K562 (cell line): ENCODE measurements around the gene RPL38. TPM values are rescaled to one million over a fixed set of nuclear protein-coding genes. Genes with fewer than 3 reads are reported as not detected.

Experiments used
- ASH1L ChIP-seq: fragments of 450-650 bp; IDR thresholded peaks from 2 replicates; pipeline ENCODE4 v1.6.1; 2018; ENCODE audit warnings: borderline replicate concordance, mild to moderate bottlenecking, low read depth; ENCODE audit not compliant: partially characterized antibody
- BMI1 ChIP-seq: fragments of 150-350 bp; IDR thresholded peaks from 2 replicates; pipeline ENCODE4 v1.6.1; 2014; ENCODE audit warnings: low read length
- CBX5 ChIP-seq: IDR thresholded peaks from 2 replicates; pipeline ENCODE4 v1.6.1; 2014; ENCODE audit warnings: low read depth, borderline replicate concordance
- CHD1 ChIP-seq: fragments of 200-600 bp; sonication (generic); IDR thresholded peaks from one replicate; pipeline ENCODE4 v1.6.1; 2012; ENCODE audit warnings: mild to moderate bottlenecking, moderate library complexity, low read length, inconsistent platforms
- FOSL1 ChIP-seq: fragments of 200-800 bp; sonication (Bioruptor generic); conservative IDR thresholded peaks from 2 replicates; pipeline ENCODE4 v1.6.1; 2016; ENCODE audit warnings: missing genetic modification characterization, missing compliant biosample characterization
- FOXK1 ChIP-seq: sonication (generic); formaldehyde crosslinking; IDR thresholded peaks from 2 replicates; pipeline ENCODE4 v1.8.0; 2022; ENCODE audit warnings: missing genetic modification reagents, mild to moderate bottlenecking, borderline replicate concordance
- JUN ChIP-seq, 2 experiments: sonication (generic) in 1 of 2; formaldehyde crosslinking in 1 of 2; IDR thresholded peaks; 2 replicates each; pipeline versions ENCODE4 v1.6.1 to v1.8.0; 2012 to 2022; ENCODE audit warnings: borderline replicate concordance in 2 of 2, mild to moderate bottlenecking in 2 of 2, improper control_type of control experiment in 1 of 2, low read depth in 1 of 2, low read length in 1 of 2, missing genetic modification reagents in 1 of 2
- KAT2B ChIP-seq: IDR thresholded peaks from one replicate; pipeline ENCODE4 v1.6.1; 2012; ENCODE audit warnings: low read depth, mild to moderate bottlenecking, control low read depth, inconsistent platforms, low read length, moderate library complexity
- KLF10 ChIP-seq: fragments of 250-450 bp; sonication (Bioruptor Pico); IDR thresholded peaks from 2 replicates; pipeline ENCODE4 v1.6.1; 2021; ENCODE audit warnings: matching md5 sums
- MTA1 ChIP-seq: fragments of 450-650 bp; IDR thresholded peaks from 2 replicates; pipeline ENCODE4 v1.6.1; 2017; ENCODE audit warnings: borderline replicate concordance
- POLR2G ChIP-seq: fragments of 200-400 bp; formaldehyde crosslinking; IDR thresholded peaks from 2 replicates; pipeline ENCODE4 v1.6.1; 2017; ENCODE audit warnings: low read depth, mild to moderate bottlenecking, antibody characterized with exemption, low read length, moderate library complexity
- ZBTB8A ChIP-seq: fragments of 450-650 bp; IDR thresholded peaks from 2 replicates; pipeline ENCODE4 v1.6.1; 2018; ENCODE audit warnings: mild to moderate bottlenecking, moderate library complexity; ENCODE audit not compliant: partially characterized antibody
- ZNF77 ChIP-seq: fragments of 250-450 bp; sonication (Bioruptor Pico); IDR thresholded peaks from 2 replicates; pipeline ENCODE4 v1.5.0; 2020
- ZNF79 ChIP-seq: fragments of 250-450 bp; sonication (Bioruptor Pico); IDR thresholded peaks from 2 replicates; pipeline ENCODE4 v1.4.0; 2020; ENCODE audit warnings: low read depth, mild to moderate bottlenecking, moderate library complexity
- polyA plus RNA-seq, 8 experiments: library from polyadenylated mRNA; depleted of rRNA in 4 of 8; stranded (reverse) in 5 of 8; unstranded in 3 of 8; fragments of >200 nt; fragmentation: Nextera tagmentation in 2 of 8; fragmentation: Illumina TruSeq in 1 of 8; extraction: Ambion mirVana in 2 of 8; extraction: Trizol in 1 of 8; gene quantifications; 2 replicates each; pipeline versions ENCODE4 v1.2.1 to v1.2.3, GENCODE V29; 2011 to 2014; ENCODE audit warnings: inconsistent platforms in 1 of 8, missing spikeins in 1 of 8
- total RNA-seq, 7 experiments: library from RNA; depleted of rRNA in 6 of 7; stranded (reverse); fragments of >200 nt in 6 of 7; fragmentation: Illumina TruSeq in 2 of 7; extraction: Trizol in 2 of 7; gene quantifications; 2 replicates each; pipeline versions ENCODE4 v1.2.1 to v1.2.3, GENCODE V29; 2011 to 2021; ENCODE audit warnings: low replicate concordance in 1 of 7
- TF ChIP-seq, protein P1 (sequence below): sonication (generic); formaldehyde crosslinking; IDR thresholded peaks from 2 replicates; pipeline ENCODE4 v1.5.0; 2020; ENCODE audit warnings: missing genetic modification reagents
- TF ChIP-seq, protein P2 (sequence below): fragments of 250-450 bp; sonication (Bioruptor Pico); IDR thresholded peaks from 2 replicates; pipeline ENCODE4 v1.8.0; 2021; ENCODE audit warnings: borderline replicate concordance, mild to moderate bottlenecking, moderate library complexity; ENCODE audit not compliant: poor library complexity, severe bottlenecking
- TF ChIP-seq, protein P3 (sequence below): IDR thresholded peaks from 2 replicates; pipeline ENCODE4 v1.6.1; 2011; ENCODE audit not compliant: insufficient read length; ENCODE audit errors: extremely low read depth

RPL38 gene
- total and polyA plus RNA-seq, 9 of the 15 experiments (the other 6 are each of a cell fraction or from before 2014, with no cell fraction given): 1,224 to 3,864 (median 1,939) TPM

DNA sequence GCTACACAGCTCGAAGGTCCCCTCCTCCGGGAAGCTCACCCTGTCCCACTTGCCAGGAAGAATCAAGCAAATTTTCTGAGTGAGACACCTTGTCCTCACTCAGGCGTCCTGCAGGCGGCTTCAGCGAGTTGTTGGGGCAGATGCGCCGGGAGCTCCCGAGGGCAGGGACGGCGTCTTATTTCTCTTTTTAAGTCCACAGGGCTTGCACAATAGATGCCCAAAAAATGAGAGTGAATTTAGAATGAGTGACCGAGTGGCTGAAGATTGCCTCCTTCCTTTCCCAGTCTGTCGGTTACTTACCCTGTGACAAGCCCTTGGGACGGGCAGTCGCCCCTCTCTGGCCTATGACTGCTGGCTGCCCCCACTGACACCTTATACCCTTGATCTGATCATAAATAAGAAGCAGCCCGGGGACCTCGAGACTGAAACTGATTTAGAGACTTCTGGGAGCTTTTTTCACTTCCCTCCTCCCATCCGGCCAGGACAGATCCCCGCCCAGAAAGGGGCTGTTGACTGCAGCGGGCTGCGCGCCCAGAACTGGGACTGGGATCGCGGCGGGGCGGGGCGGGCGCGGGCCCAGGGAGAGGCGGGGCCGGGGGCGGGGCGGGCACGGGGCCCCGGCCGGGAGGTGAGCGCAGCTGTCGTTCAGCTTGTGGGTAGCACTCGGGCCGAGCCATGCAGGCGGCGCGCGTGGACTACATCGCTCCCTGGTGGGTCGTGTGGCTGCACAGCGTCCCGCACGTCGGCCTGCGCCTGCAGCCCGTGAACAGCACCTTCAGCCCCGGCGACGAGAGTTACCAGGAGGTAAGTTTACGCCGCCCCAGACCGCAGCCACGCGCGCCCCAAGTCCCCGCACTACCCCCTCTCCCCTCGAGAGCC is 9.7 kb downstream of the RPL38 start, which contains the start of gene TTYH2 (continued):
- TF ChIP-seq KAT2B: no peak
- no peak for TF ChIP-seq CHD1
- no peak for TF ChIP-seq JUN (IDR thresholded peaks at IDR 0.05; ENCODE audit: borderline replicate concordance, low read depth, low read length)
- TF ChIP-seq JUN (CRISPR knock-in tag; IDR thresholded peaks at IDR 0.05; ENCODE audit: borderline replicate concordance): no peak
- TF ChIP-seq ZBTB8A: peak; percentile 99
- TF ChIP-seq ASH1L: no peak
- TF ChIP-seq FOXK1: no peak
- TF ChIP-seq, protein P1, sequence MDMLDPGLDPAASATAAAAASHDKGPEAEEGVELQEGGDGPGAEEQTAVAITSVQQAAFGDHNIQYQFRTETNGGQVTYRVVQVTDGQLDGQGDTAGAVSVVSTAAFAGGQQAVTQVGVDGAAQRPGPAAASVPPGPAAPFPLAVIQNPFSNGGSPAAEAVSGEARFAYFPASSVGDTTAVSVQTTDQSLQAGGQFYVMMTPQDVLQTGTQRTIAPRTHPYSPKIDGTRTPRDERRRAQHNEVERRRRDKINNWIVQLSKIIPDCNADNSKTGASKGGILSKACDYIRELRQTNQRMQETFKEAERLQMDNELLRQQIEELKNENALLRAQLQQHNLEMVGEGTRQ (CRISPR knock-in tag): no peak
- TF ChIP-seq POLR2G: no peak
- no peak for TF ChIP-seq MTA1
- TF ChIP-seq, protein P2, sequence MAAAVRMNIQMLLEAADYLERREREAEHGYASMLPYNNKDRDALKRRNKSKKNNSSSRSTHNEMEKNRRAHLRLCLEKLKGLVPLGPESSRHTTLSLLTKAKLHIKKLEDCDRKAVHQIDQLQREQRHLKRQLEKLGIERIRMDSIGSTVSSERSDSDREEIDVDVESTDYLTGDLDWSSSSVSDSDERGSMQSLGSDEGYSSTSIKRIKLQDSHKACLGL (CRISPR knock-in tag): no peak
- TF ChIP-seq FOSL1 (tag): 0 out of 2 replicates have a peak, but pooled peaks have one; percentile 10
- TF ChIP-seq, protein P3, sequence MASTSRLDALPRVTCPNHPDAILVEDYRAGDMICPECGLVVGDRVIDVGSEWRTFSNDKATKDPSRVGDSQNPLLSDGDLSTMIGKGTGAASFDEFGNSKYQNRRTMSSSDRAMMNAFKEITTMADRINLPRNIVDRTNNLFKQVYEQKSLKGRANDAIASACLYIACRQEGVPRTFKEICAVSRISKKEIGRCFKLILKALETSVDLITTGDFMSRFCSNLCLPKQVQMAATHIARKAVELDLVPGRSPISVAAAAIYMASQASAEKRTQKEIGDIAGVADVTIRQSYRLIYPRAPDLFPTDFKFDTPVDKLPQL: no peak
- TF ChIP-seq BMI1: no peak
- TF ChIP-seq ZNF77 (CRISPR knock-in tag): no peak
- no peak for TF ChIP-seq ZNF79 (CRISPR knock-in tag)
- no peak for TF ChIP-seq CBX5
- no peak for TF ChIP-seq KLF10 (CRISPR knock-in tag)
